Measurements from ENCODE around the gene DHX30. TPM values are rescaled to one million over a fixed set of nuclear protein-coding genes. Genes with fewer than 3 reads are reported as not detected.

DHX30 gene
- total RNA-seq, 1 donor from 2014 or later: 50.0 TPM

DNA sequence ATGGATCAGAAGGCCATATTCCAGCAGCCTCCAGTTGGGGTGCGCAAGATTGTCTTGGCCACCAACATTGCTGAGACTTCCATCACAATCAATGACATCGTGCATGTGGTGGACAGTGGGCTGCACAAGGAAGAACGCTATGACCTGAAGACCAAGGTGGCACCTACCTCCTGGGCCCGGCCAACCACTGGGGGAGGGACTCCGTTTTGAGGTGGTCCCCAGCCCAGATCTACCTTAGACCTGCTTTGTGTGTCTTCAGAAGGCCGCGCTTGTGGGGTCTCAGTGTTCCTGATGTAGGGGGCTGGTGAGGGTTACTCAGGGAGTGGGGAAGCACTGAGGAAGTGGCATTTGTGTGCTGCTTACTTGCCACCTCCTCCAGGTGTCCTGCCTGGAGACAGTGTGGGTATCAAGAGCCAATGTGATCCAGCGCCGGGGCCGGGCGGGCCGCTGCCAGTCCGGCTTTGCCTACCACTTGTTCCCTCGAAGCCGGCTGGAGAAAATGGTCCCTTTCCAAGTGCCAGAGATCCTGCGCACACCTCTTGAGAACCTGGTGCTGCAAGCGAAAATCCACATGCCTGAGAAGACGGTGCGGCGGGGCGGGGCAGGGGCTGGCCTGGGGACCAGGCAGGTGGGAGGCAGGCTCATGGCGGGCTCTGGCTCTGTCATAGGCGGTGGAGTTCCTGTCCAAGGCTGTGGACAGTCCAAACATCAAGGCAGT, 45.0 kb downstream of the DHX30 start:
- Mint-ChIP-seq H3K27ac (ENCODE audit: unreplicated experiment) (no peak overlapping the region), H3K27me3 (ENCODE audit: low read depth, unreplicated experiment) (no peaks in the 10 kb centered on the region), H3K9me3 (ENCODE audit: unreplicated experiment) (no peaks in the 10 kb centered on the region), H3K36me3 (ENCODE audit: low read depth, unreplicated experiment) (peaks cover 12% of the 10 kb centered on the region), H3K4me3 (ENCODE audit: unreplicated experiment) (no peak overlapping the region), H3K4me1 (ENCODE audit: low read depth, unreplicated experiment) (no peaks in the 10 kb centered on the region)
- FAIRE-seq: no peak
- H3K4me2 ChIP-seq (ENCODE audit: low read length): no peak overlapping the region
- no peak for DNase-seq (ENCODE audit: low read depth)
- H3K36me3 ChIP-seq (ENCODE audit: insufficient read depth, low read length): peaks cover 45% of the 10 kb centered on the region
- H3K9me3 ChIP-seq (ENCODE audit: insufficient read depth, low read depth, low read length): no peaks in the 10 kb centered on the region
- no peaks in the 10 kb centered on the region for H3K27me3 ChIP-seq (ENCODE audit: insufficient read depth, low read length)
- no peak overlapping the region for H2AFZ ChIP-seq (ENCODE audit: low read depth, low read length)
- TF ChIP-seq EZH2 (IDR thresholded peaks at IDR 0.05; ENCODE audit: insufficient read depth, low read length): no peak
- TF ChIP-seq CTCF (IDR thresholded peaks at IDR 0.05; ENCODE audit: insufficient read depth, low read depth, low read length): no peak
- H3K79me2 ChIP-seq (ENCODE audit: insufficient read depth, low read length): peaks cover 8% of the 10 kb centered on the region
- no peaks in the 10 kb centered on the region for H3K4me1 ChIP-seq (ENCODE audit: insufficient read depth, low read length)
- no peak overlapping the region for H3K9ac ChIP-seq (ENCODE audit: low read length)
- peaks cover 84% of the 10 kb centered on the region for H4K20me1 ChIP-seq (ENCODE audit: insufficient read depth, low read length)
- H3K4me3 ChIP-seq (ENCODE audit: insufficient read depth, low read depth, low read length): no peak overlapping the region
- no peak overlapping the region for H3K27ac ChIP-seq (ENCODE audit: low read depth, low read length)

DNA sequence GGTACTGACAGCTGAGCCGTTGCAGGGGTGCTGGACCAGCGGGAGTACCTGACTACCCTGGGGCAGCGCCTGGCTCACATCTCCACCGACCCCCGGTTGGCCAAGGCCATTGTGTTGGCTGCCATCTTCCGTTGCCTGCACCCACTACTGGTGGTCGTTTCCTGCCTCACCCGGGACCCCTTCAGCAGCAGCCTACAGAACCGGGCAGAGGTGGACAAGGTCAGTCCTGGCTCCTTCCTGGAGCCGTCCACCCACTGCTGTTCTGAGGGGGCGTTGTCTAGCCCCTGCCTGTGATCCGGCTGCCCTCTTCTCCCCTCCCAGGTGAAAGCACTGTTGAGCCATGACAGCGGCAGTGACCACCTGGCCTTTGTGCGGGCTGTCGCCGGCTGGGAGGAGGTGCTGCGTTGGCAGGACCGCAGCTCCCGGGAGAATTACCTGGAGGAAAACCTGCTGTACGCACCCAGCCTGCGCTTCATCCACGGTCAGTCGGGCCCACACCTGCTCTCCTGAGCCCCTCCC, 45.7 kb downstream of the DHX30 start:
- H3K9me3 Mint-ChIP-seq (ENCODE audit: unreplicated experiment): no peaks in the 10 kb centered on the region
- peaks cover 6% of the 10 kb centered on the region for H3K79me2 ChIP-seq (ENCODE audit: insufficient read depth, low read length)
- H3K4me2 ChIP-seq (ENCODE audit: low read length): no peak overlapping the region
- H3K9ac ChIP-seq (ENCODE audit: low read length): no peak overlapping the region
- no peak overlapping the region for H3K27ac Mint-ChIP-seq (ENCODE audit: unreplicated experiment)
- H3K36me3 ChIP-seq (ENCODE audit: insufficient read depth, low read length): peaks cover 38% of the 10 kb centered on the region
- no peaks in the 10 kb centered on the region for H3K4me1 Mint-ChIP-seq (ENCODE audit: low read depth, unreplicated experiment)
- no peak for TF ChIP-seq CTCF (IDR thresholded peaks at IDR 0.05; ENCODE audit: insufficient read depth, low read depth, low read length)
- TF ChIP-seq EZH2 (IDR thresholded peaks at IDR 0.05; ENCODE audit: insufficient read depth, low read length): no peak
- FAIRE-seq (no peak), DNase-seq (ENCODE audit: low read depth) (no peak)
- peaks cover 9% of the 10 kb centered on the region for H3K36me3 Mint-ChIP-seq (ENCODE audit: low read depth, unreplicated experiment)
- no peak overlapping the region for H3K4me3 ChIP-seq (ENCODE audit: insufficient read depth, low read depth, low read length)
- no peaks in the 10 kb centered on the region for H3K9me3 ChIP-seq (ENCODE audit: insufficient read depth, low read depth, low read length)
- peaks cover 77% of the 10 kb centered on the region for H4K20me1 ChIP-seq (ENCODE audit: insufficient read depth, low read length)
- no peaks in the 10 kb centered on the region for H3K27me3 ChIP-seq (ENCODE audit: insufficient read depth, low read length)
- no peak overlapping the region for H3K4me3 Mint-ChIP-seq (ENCODE audit: unreplicated experiment)
- no peaks in the 10 kb centered on the region for H3K4me1 ChIP-seq (ENCODE audit: insufficient read depth, low read length)
- no peak overlapping the region for H2AFZ ChIP-seq (ENCODE audit: low read depth, low read length)
- no peak overlapping the region for H3K27ac ChIP-seq (ENCODE audit: low read depth, low read length)
- no peaks in the 10 kb centered on the region for H3K27me3 Mint-ChIP-seq (ENCODE audit: low read depth, unreplicated experiment)

GRCh38 chr3:47849186-47849698, 46.3 kb downstream of the DHX30 start:
- H3K9me3 ChIP-seq (ENCODE audit: insufficient read depth, low read depth, low read length): no peaks in the 10 kb centered on the region
- H3K27ac ChIP-seq (ENCODE audit: low read depth, low read length): no peak overlapping the region
- H3K9ac ChIP-seq (ENCODE audit: low read length): no peak overlapping the region
- no peak overlapping the region for H3K4me2 ChIP-seq (ENCODE audit: low read length)
- peaks cover 5% of the 10 kb centered on the region for H3K79me2 ChIP-seq (ENCODE audit: insufficient read depth, low read length)
- no peaks in the 10 kb centered on the region for H3K9me3 Mint-ChIP-seq (ENCODE audit: unreplicated experiment)
- DNase-seq (ENCODE audit: low read depth): no peak
- no peaks in the 10 kb centered on the region for H3K27me3 Mint-ChIP-seq (ENCODE audit: low read depth, unreplicated experiment)
- peaks cover 3% of the 10 kb centered on the region for H3K36me3 Mint-ChIP-seq (ENCODE audit: low read depth, unreplicated experiment)
- H3K4me3 Mint-ChIP-seq (ENCODE audit: unreplicated experiment): no peak overlapping the region
- H3K4me1 ChIP-seq (ENCODE audit: insufficient read depth, low read length): no peaks in the 10 kb centered on the region
- H3K36me3 ChIP-seq (ENCODE audit: insufficient read depth, low read length): peaks cover 34% of the 10 kb centered on the region
- H3K4me1 Mint-ChIP-seq (ENCODE audit: low read depth, unreplicated experiment): no peaks in the 10 kb centered on the region
- no peak overlapping the region for H2AFZ ChIP-seq (ENCODE audit: low read depth, low read length)
- no peak overlapping the region for H3K27ac Mint-ChIP-seq (ENCODE audit: unreplicated experiment)
- FAIRE-seq: no peak
- H3K27me3 ChIP-seq (ENCODE audit: insufficient read depth, low read length): no peaks in the 10 kb centered on the region
- no peak overlapping the region for H3K4me3 ChIP-seq (ENCODE audit: insufficient read depth, low read depth, low read length)
- TF ChIP-seq CTCF (IDR thresholded peaks at IDR 0.05; ENCODE audit: insufficient read depth, low read depth, low read length) (no peak), EZH2 (IDR thresholded peaks at IDR 0.05; ENCODE audit: insufficient read depth, low read length) (no peak)
- peaks cover 71% of the 10 kb centered on the region for H4K20me1 ChIP-seq (ENCODE audit: insufficient read depth, low read length)

Measured in astrocyte (in vitro differentiated cells and primary cell).